K562 (cell line): Measurements from ENCODE around the gene BLOC1S2. TPM values are rescaled to one million over a fixed set of nuclear protein-coding genes. Genes with fewer than 3 reads are reported as not detected.

Source experiments
- ATAC-seq: fragments of 200-7000 bp; cut with Tn5 transposase; 3 replicates; pipeline ENCODE4 v1.9.1; 2020; ENCODE audit warnings: moderate library complexity
- BruUV-seq: library from RNA; stranded (reverse); fragments of 400-500 nt; replicated peaks from 2 replicates; lab custom pipeline; 2021; lab: Mats Ljungman, UMichigan
- CTCF ChIA-PET: fragments of 300-600 bp; formaldehyde crosslinking; extraction: SDS; loops from one replicate; lab custom pipeline; 2021; ENCODE audit warnings: low intra/inter-chr PET ratio; lab: Yijun Ruan, JAX
- POLR2A ChIA-PET: fragments of 300-600, 350-650 bp; sonication (Branson Sonifier 250); formaldehyde crosslinking; extraction: SDS; loops from one replicate; lab custom pipeline; 2021; ENCODE audit warnings: antibody characterized with exemption, inconsistent platforms; lab: Yijun Ruan, JAX
- DNase-seq, 4 experiments: peaks; one replicate each; pipeline versions ENCODE4 v3.0.0 to v3.0.0-alpha.2; 2011 to 2018; ENCODE audit warnings: low spot score in 3 of 4, mixed read lengths in 3 of 4; ENCODE audit errors: extremely low read depth in 1 of 4
- FAIRE-seq: peaks from 2 replicates; lab custom pipeline; 2011; peaks lifted over from hg19 to GRCh38; lab: Jason Lieb, UNC
- H2AFZ ChIP-seq: 2 replicates; pipeline ENCODE4 v1.6.0; 2011; ENCODE audit warnings: low read depth, low read length, control low read depth, inconsistent platforms
- H3K27ac ChIP-seq: fragments of 200-600 bp; 3 replicates; pipeline ENCODE4 v1.8.0; 2011; ENCODE audit warnings: low read depth, mild to moderate bottlenecking, control low read depth, inconsistent platforms, low read length, moderate library complexity, mixed read lengths; ENCODE audit errors: extremely low read depth
- H3K27me3 ChIP-seq, 2 experiments: fragments of 300-600 bp in 1 of 2; 2 replicates in 1 of 2; 3 replicates in 1 of 2; pipeline versions ENCODE4 v1.6.0 to v1.8.0; 2011; ENCODE audit warnings: inconsistent platforms in 2 of 2, low read length in 2 of 2, mild to moderate bottlenecking in 1 of 2, mixed read lengths in 1 of 2, moderate library complexity in 1 of 2; ENCODE audit not compliant: control insufficient read depth in 2 of 2, insufficient read depth in 2 of 2
- H3K36me3 ChIP-seq: fragments of 300-600 bp; 3 replicates; pipeline ENCODE4 v1.8.0; 2011; ENCODE audit warnings: mild to moderate bottlenecking, low read length, inconsistent platforms; ENCODE audit not compliant: control insufficient read depth, insufficient read depth
- H3K4me1 ChIP-seq, 2 experiments: fragments of 200-600 bp in 1 of 2; replicated peaks in 1 of 2; 2 replicates in 1 of 2; 3 replicates in 1 of 2; pipeline versions ENCODE4 v1.5.1 to v1.8.0; 2011; ENCODE audit warnings: inconsistent platforms in 2 of 2, low read length in 2 of 2, mild to moderate bottlenecking in 1 of 2, mixed read lengths in 1 of 2, moderate library complexity in 1 of 2; ENCODE audit not compliant: control insufficient read depth in 2 of 2, insufficient read depth in 2 of 2
- H3K4me2 ChIP-seq: 2 replicates; pipeline ENCODE4 v1.6.1; 2011; ENCODE audit warnings: low read length, control low read depth, inconsistent platforms, mixed read lengths; ENCODE audit not compliant: insufficient read depth
- H3K4me3 ChIP-seq: fragments of 200-600 bp; sonication (generic), shearing (Covaris generic); 2 replicates; pipeline ENCODE4 v1.5.1; 2016; ENCODE audit warnings: control low read depth, inconsistent platforms
- H3K79me2 ChIP-seq: fragments of 200-600 bp; 3 replicates; pipeline ENCODE4 v1.8.0; 2011; ENCODE audit warnings: low read length, inconsistent platforms; ENCODE audit not compliant: control insufficient read depth, insufficient read depth
- H3K9ac ChIP-seq, 2 experiments: 2 replicates each; pipeline versions ENCODE4 v1.6.0 to v1.6.1; 2011; ENCODE audit warnings: low read depth in 2 of 2, low read length in 2 of 2, control low read depth in 1 of 2, inconsistent platforms in 1 of 2, mild to moderate bottlenecking in 1 of 2, mixed read lengths in 1 of 2; ENCODE audit not compliant: insufficient read depth in 1 of 2
- H3K9me1 ChIP-seq: one replicate; pipeline ENCODE4 v1.6.0; 2011; ENCODE audit warnings: inconsistent platforms, mild to moderate bottlenecking, low read length, moderate library complexity; ENCODE audit not compliant: control insufficient read depth, insufficient read depth
- H3K9me3 ChIP-seq: replicated peaks from 2 replicates; pipeline ENCODE4 v1.5.1; 2011; ENCODE audit warnings: low read depth, low read length, inconsistent platforms; ENCODE audit not compliant: control insufficient read depth, insufficient read depth
- H4K20me1 ChIP-seq: replicated peaks from 2 replicates; pipeline ENCODE4 v1.6.1; 2011; ENCODE audit warnings: low read length, inconsistent platforms, mixed read lengths; ENCODE audit not compliant: control insufficient read depth, insufficient read depth
- CEBPB ChIP-seq: fragments of 450-650 bp; IDR thresholded peaks from 2 replicates; pipeline ENCODE4 v1.6.1; 2016; ENCODE audit warnings: missing genetic modification characterization, missing compliant biosample characterization
- CEBPG ChIP-seq, 3 experiments: fragments of 200-800 bp in 1 of 3; sonication (Bioruptor generic) in 1 of 3; sonication (generic) in 1 of 3; formaldehyde crosslinking in 1 of 3; IDR thresholded peaks in 2 of 3; conservative IDR thresholded peaks in 1 of 3; 2 replicates each; pipeline versions ENCODE4 v1.6.1 to v1.8.0; 2016 to 2022; ENCODE audit warnings: missing compliant biosample characterization in 2 of 3, missing genetic modification characterization in 2 of 3, mild to moderate bottlenecking in 1 of 3, missing genetic modification reagents in 1 of 3
- EHMT2 ChIP-seq: fragments of 450-650 bp; IDR thresholded peaks from 2 replicates; pipeline ENCODE4 v1.6.1; 2018; ENCODE audit warnings: antibody characterized with exemption
- EP300 ChIP-seq: IDR thresholded peaks from 2 replicates; pipeline ENCODE4 v1.6.1; 2012; ENCODE audit warnings: low read length, improper control_type of control experiment
- KAT2B ChIP-seq: IDR thresholded peaks from one replicate; pipeline ENCODE4 v1.6.1; 2012; ENCODE audit warnings: low read depth, mild to moderate bottlenecking, control low read depth, inconsistent platforms, low read length, moderate library complexity
- MIER1 ChIP-seq: fragments of 450-650 bp; IDR thresholded peaks from 2 replicates; pipeline ENCODE4 v1.6.1; 2016; ENCODE audit warnings: antibody characterized with exemption, mild to moderate bottlenecking, low read depth
- PRMT5 ChIP-seq: sonication (generic); formaldehyde crosslinking; IDR thresholded peaks from 2 replicates; pipeline ENCODE4 v1.5.0; 2020; ENCODE audit warnings: missing genetic modification reagents
- WGBS: fragments of 100-300 bp; shearing (Covaris generic); methylation state at CpG from one replicate; pipeline ENCODE4 v1.1.6; 2016; ENCODE audit warnings: low coverage, mixed read lengths; ENCODE audit not compliant: insufficient coverage; ENCODE audit errors: missing lambda C conversion rate; 5-methylcytosine and 5-hydroxymethylcytosine counted together
- in situ Hi-C: fragments of 300-500 bp; cut with MboI; formaldehyde crosslinking; loops from 4 replicates; pipeline ENCODE4 v1.15.0; 2018; ENCODE audit warnings: inconsistent platforms, mixed read lengths
- intact Hi-C: fragments of 100-400 bp; cut with micrococcal nuclease; formaldehyde crosslinking; loops from 2 replicates; pipeline ENCODE4 v1.14.2; 2022
- polyA plus RNA-seq, 8 experiments: library from polyadenylated mRNA; depleted of rRNA in 4 of 8; stranded (reverse) in 5 of 8; unstranded in 3 of 8; fragments of >200 nt; fragmentation: Nextera tagmentation in 2 of 8; fragmentation: Illumina TruSeq in 1 of 8; extraction: Ambion mirVana in 2 of 8; extraction: Trizol in 1 of 8; gene quantifications; 2 replicates each; pipeline versions ENCODE4 v1.2.1 to v1.2.3, GENCODE V29; 2011 to 2014; ENCODE audit warnings: inconsistent platforms in 1 of 8, missing spikeins in 1 of 8
- total RNA-seq, 7 experiments: library from RNA; depleted of rRNA in 6 of 7; stranded (reverse); fragments of >200 nt in 6 of 7; fragmentation: Illumina TruSeq in 2 of 7; extraction: Trizol in 2 of 7; gene quantifications; 2 replicates each; pipeline versions ENCODE4 v1.2.1 to v1.2.3, GENCODE V29; 2011 to 2021; ENCODE audit warnings: low replicate concordance in 1 of 7
- TF ChIP-seq, protein P1 (sequence below), 2 experiments: fragments of 450-650 bp; IDR thresholded peaks; 2 replicates each; pipeline ENCODE4 v1.6.1; 2018; ENCODE audit warnings: mild to moderate bottlenecking in 2 of 2, low read depth in 1 of 2; ENCODE audit not compliant: partially characterized antibody in 2 of 2
- TF ChIP-seq, protein P2 (sequence below): sonication (generic); formaldehyde crosslinking; IDR thresholded peaks from 2 replicates; pipeline ENCODE4 v1.9.0; 2022; ENCODE audit warnings: mild to moderate bottlenecking, missing genetic modification reagents

The BLOC1S2 gene
- total and polyA plus RNA-seq, 9 of the 15 experiments (the other 6 are each of a cell fraction or from before 2014, with no cell fraction given), result 29.5 to 45.8 (median 34.9) TPM

- no peak for TF ChIP-seq EP300
- TF ChIP-seq MIER1, result peak; percentile 92
- TF ChIP-seq PRMT5 (CRISPR knock-in tag), result peak; percentile 86; the same call in 1 of the 2 replicates
- no peak for TF ChIP-seq KAT2B
- TF ChIP-seq EHMT2, result peak; percentile 95
- TF ChIP-seq, protein P1, sequence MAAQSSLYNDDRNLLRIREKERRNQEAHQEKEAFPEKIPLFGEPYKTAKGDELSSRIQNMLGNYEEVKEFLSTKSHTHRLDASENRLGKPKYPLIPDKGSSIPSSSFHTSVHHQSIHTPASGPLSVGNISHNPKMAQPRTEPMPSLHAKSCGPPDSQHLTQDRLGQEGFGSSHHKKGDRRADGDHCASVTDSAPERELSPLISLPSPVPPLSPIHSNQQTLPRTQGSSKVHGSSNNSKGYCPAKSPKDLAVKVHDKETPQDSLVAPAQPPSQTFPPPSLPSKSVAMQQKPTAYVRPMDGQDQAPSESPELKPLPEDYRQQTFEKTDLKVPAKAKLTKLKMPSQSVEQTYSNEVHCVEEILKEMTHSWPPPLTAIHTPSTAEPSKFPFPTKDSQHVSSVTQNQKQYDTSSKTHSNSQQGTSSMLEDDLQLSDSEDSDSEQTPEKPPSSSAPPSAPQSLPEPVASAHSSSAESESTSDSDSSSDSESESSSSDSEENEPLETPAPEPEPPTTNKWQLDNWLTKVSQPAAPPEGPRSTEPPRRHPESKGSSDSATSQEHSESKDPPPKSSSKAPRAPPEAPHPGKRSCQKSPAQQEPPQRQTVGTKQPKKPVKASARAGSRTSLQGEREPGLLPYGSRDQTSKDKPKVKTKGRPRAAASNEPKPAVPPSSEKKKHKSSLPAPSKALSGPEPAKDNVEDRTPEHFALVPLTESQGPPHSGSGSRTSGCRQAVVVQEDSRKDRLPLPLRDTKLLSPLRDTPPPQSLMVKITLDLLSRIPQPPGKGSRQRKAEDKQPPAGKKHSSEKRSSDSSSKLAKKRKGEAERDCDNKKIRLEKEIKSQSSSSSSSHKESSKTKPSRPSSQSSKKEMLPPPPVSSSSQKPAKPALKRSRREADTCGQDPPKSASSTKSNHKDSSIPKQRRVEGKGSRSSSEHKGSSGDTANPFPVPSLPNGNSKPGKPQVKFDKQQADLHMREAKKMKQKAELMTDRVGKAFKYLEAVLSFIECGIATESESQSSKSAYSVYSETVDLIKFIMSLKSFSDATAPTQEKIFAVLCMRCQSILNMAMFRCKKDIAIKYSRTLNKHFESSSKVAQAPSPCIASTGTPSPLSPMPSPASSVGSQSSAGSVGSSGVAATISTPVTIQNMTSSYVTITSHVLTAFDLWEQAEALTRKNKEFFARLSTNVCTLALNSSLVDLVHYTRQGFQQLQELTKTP (IDR thresholded peaks at IDR 0.05; ENCODE audit: low read depth in 1 of 2, partially characterized antibody in 2 of 2), result peak in 1 of 2 experiments; percentile 63
Measured at GRCh38 chr10:100325158-100325557, 38.7 kb upstream of the BLOC1S2 start (continued).

DNA sequence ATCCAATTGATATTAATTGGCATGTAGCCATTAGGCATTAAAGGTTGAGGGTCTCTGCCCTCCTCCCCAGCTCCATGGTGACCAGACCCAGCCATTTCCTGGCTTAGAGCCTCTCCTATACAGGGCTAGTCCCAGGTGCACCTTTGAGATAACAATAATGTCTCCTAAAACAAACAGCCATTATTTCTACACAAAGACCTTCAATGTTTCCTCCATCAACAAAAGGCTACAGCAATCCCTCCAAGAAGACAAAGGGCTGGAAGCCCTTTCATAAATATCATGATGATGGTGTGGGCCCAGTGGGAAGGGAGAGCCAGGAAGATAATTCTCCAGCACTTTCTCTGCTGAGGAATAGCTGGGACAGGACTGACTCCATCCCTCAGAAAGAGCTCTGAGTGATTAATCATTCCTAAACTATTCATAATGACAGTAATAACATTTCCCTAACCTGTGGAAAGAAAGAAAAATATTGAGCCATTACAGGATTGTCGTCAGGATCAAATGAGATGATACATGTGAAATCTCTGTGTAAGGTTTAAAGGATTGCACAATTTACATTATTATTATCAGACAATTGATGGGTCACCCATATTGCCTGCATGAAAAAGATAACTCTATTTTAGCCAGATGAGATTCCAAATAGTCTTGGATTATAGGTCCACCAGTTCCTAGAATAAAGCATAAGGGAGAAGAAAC is 33.4 kb upstream of the BLOC1S2 start:
- 0% methylated on average over 1 of the region's 1 CpG for WGBS
- TF ChIP-seq CEBPG (CRISPR knock-in tag; IDR thresholded peaks at IDR 0.05) (no peak), CEBPG (tag; conservative IDR thresholded peaks at IDR 0.05 in 1 of 2, IDR thresholded peaks at IDR 0.05 in 1 of 2) (peak in 1 of 2 experiments; percentile 34; a peak in 1 of 4 replicates), CEBPB (tag) (peak; percentile 39; the same call in 1 of the 2 replicates)
- TF ChIP-seq, protein P2, sequence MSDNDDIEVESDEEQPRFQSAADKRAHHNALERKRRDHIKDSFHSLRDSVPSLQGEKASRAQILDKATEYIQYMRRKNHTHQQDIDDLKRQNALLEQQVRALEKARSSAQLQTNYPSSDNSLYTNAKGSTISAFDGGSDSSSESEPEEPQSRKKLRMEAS (CRISPR knock-in tag), result no peak
- POLR2A ChIA-PET, result no interaction called here
- no peak overlapping the region for H3K9ac ChIP-seq
- intact Hi-C loops, result no loop called here
- H3K4me3 ChIP-seq, result no peak overlapping the region
- no TSS peak for BruUV-seq
- H3K79me2 ChIP-seq, result no peaks in the 10 kb centered on the region
- peaks cover 5 to 13% of the 10 kb centered on the region in 2 experiments; a peak in 3 of 5 replicates for H3K27me3 ChIP-seq
- no peak for ATAC-seq
- no peaks in the 10 kb centered on the region for H3K9me1 ChIP-seq
- no peaks in the 10 kb centered on the region for H4K20me1 ChIP-seq
- H3K4me1 ChIP-seq, result no peaks in the 10 kb centered on the region
- no peak overlapping the region for H2AFZ ChIP-seq
- no peaks in the 10 kb centered on the region for H3K9me3 ChIP-seq
- in situ Hi-C loops, result no loop called here
- CTCF ChIA-PET, result no interaction called here
- no peaks in the 10 kb centered on the region for H3K36me3 ChIP-seq
- H3K27ac ChIP-seq, result no peak overlapping the region
- no peak for DNase-seq
- no peak for FAIRE-seq
- H3K4me2 ChIP-seq, result no peak overlapping the region
